ENCODE results near the gene TPD52L2.

GRCh38 chr20:63934271-63935068 lies 69.4 kb downstream of the TPD52L2 start:
- TF ChIP-seq EZH2 (IDR thresholded peaks at IDR 0.05; ENCODE audit: low read length, unreplicated experiment) (no peak), CTCF (conservative IDR thresholded peaks at IDR 0.05; ENCODE audit: low read depth, low read length) (peak; percentile 47; the same call in 1 of the 2 replicates)

Data from PC-3 (cell line).